Trophoblast cell (in vitro differentiated cells and primary cell): ENCODE data around the gene SBSN.

ENCODE experiments used
- DNase-seq, 2 donors: peaks; one replicate each; pipeline ENCODE4 v3.0.0-alpha.2; 2016
- H2AFZ ChIP-seq: 2 replicates; pipeline ENCODE4 v1.6.1; 2013; ENCODE audit warnings: low read length, moderate library complexity, mild to moderate bottlenecking; ENCODE audit not compliant: insufficient read depth, poor library complexity
- H2AK5ac ChIP-seq: 2 replicates; pipeline ENCODE4 v1.6.1; 2013; ENCODE audit warnings: mild to moderate bottlenecking, low read length
- H2BK120ac ChIP-seq: 2 replicates; pipeline ENCODE4 v1.6.1; 2013; ENCODE audit warnings: low read length, mild to moderate bottlenecking, moderate library complexity; ENCODE audit not compliant: insufficient read depth, poor library complexity
- H2BK12ac ChIP-seq: 2 replicates; pipeline ENCODE4 v1.6.1; 2013; ENCODE audit warnings: mild to moderate bottlenecking, low read length, moderate library complexity
- H2BK5ac ChIP-seq: 2 replicates; pipeline ENCODE4 v1.6.1; 2013; ENCODE audit warnings: low read length, low read depth, moderate library complexity, mild to moderate bottlenecking; ENCODE audit not compliant: poor library complexity
- H3K14ac ChIP-seq: 2 replicates; pipeline ENCODE4 v1.6.1; 2013; ENCODE audit warnings: mild to moderate bottlenecking, low read length
- H3K18ac ChIP-seq: 2 replicates; pipeline ENCODE4 v1.6.1; 2013; ENCODE audit warnings: mild to moderate bottlenecking, low read length
- H3K23ac ChIP-seq: 2 replicates; pipeline ENCODE4 v1.6.1; 2013; ENCODE audit warnings: low read length
- H3K27ac ChIP-seq: 2 replicates; pipeline ENCODE4 v1.5.1; 2013; ENCODE audit warnings: low read depth, mild to moderate bottlenecking, inconsistent platforms, low read length, moderate library complexity
- H3K27me3 ChIP-seq: 2 replicates; pipeline ENCODE4 v1.6.1; 2013; ENCODE audit warnings: inconsistent platforms, mild to moderate bottlenecking, low read length, moderate library complexity; ENCODE audit not compliant: insufficient read depth
- H3K36me3 ChIP-seq, 2 experiments: 1 replicate in 1 of 2; 2 replicates in 1 of 2; pipeline ENCODE4 v1.6.1; 2013; ENCODE audit warnings: low read length in 2 of 2, mild to moderate bottlenecking in 2 of 2, moderate library complexity in 1 of 2; ENCODE audit not compliant: insufficient read depth in 2 of 2, control insufficient read depth in 1 of 2
- H3K4ac ChIP-seq: 2 replicates; pipeline ENCODE4 v1.6.1; 2013; ENCODE audit warnings: low read depth, mild to moderate bottlenecking, low read length, moderate library complexity
- H3K4me1 ChIP-seq, 2 experiments: 1 replicate in 1 of 2; 2 replicates in 1 of 2; pipeline ENCODE4 v1.6.1; 2013; ENCODE audit warnings: low read length in 2 of 2, mild to moderate bottlenecking in 2 of 2, moderate library complexity in 1 of 2; ENCODE audit not compliant: insufficient read depth in 2 of 2, control insufficient read depth in 1 of 2
- H3K4me2 ChIP-seq: 2 replicates; pipeline ENCODE4 v1.6.1; 2013; ENCODE audit warnings: inconsistent platforms, mild to moderate bottlenecking, low read length, moderate library complexity
- H3K4me3 ChIP-seq: 2 replicates; pipeline ENCODE4 v1.5.1; 2013; ENCODE audit warnings: mild to moderate bottlenecking, low read depth, low read length, inconsistent platforms
- H3K79me1 ChIP-seq: one replicate; pipeline ENCODE4 v1.6.1; 2013; ENCODE audit warnings: low read length
- H3K79me2 ChIP-seq: 2 replicates; pipeline ENCODE4 v1.6.1; 2013; ENCODE audit warnings: low read length, mild to moderate bottlenecking; ENCODE audit not compliant: control insufficient read depth, insufficient read depth, poor library complexity
- H3K9ac ChIP-seq: 2 replicates; pipeline ENCODE4 v1.6.1; 2013; ENCODE audit warnings: mild to moderate bottlenecking, low read length
- H3K9me3 ChIP-seq: 2 replicates; pipeline ENCODE4 v1.6.1; 2013; ENCODE audit warnings: low read depth, mild to moderate bottlenecking, control low read depth, inconsistent platforms, low read length; ENCODE audit not compliant: insufficient read depth
- H4K12ac ChIP-seq: 2 replicates; pipeline ENCODE4 v1.6.1; 2013; ENCODE audit warnings: low read depth, mild to moderate bottlenecking, low read length, moderate library complexity
- H4K8ac ChIP-seq: 2 replicates; pipeline ENCODE4 v1.6.1; 2013; ENCODE audit warnings: low read depth, mild to moderate bottlenecking, low read length, moderate library complexity
- H4K91ac ChIP-seq: one replicate; pipeline ENCODE4 v1.6.1; 2013; ENCODE audit warnings: low read depth, mild to moderate bottlenecking, low read length, moderate library complexity
- WGBS: extraction: QIAGEN DNeasy Blood & Tissue Kit; methylation state at CpG from one replicate; pipeline ENCODE4 v1.1.7; 2013; ENCODE audit warnings: missing lambda C conversion rate; ENCODE audit not compliant: insufficient read length, insufficient coverage; ENCODE audit errors: extremely low coverage; 5-methylcytosine and 5-hydroxymethylcytosine counted together

SBSN gene

GRCh38 chr19:35556025-35556590, 28.0 kb upstream of the SBSN start:
- Histone ChIP-seq H3K14ac (no peak overlapping the region), H3K23ac (no peak overlapping the region), H4K91ac (no peak overlapping the region), H4K12ac (no peak overlapping the region), H2BK5ac (no peak overlapping the region), H3K4me3 (no peak overlapping the region), H2BK120ac (no peak overlapping the region), H3K27ac (no peak overlapping the region), H3K9ac (no peak overlapping the region), H2BK12ac (no peak overlapping the region), H3K4ac (no peak overlapping the region), H4K8ac (no peak overlapping the region), H3K4me2 (no peak overlapping the region), H3K9me3 (peaks cover 10% of the 10 kb centered on the region), H2AFZ (no peak overlapping the region), H3K36me3 (no peaks in the 10 kb centered on the region), H3K27me3 (peaks cover 13% of the 10 kb centered on the region), H3K79me2 (no peaks in the 10 kb centered on the region), H3K4me1 (peaks cover 2 to 3% of the 10 kb centered on the region in 2 experiments), H2AK5ac (no peak overlapping the region), H3K18ac (no peak overlapping the region), H3K79me1 (no peaks in the 10 kb centered on the region)
- no peak for DNase-seq
- 100% methylated on average over 2 of the region's 9 CpGs for WGBS

- no peak overlapping the region for H4K12ac ChIP-seq
- no peak overlapping the region for H3K18ac ChIP-seq
- no peak overlapping the region for H3K4ac ChIP-seq
- no peak overlapping the region for H2AFZ ChIP-seq
- no peak overlapping the region for H4K8ac ChIP-seq
- no peak overlapping the region for H3K4me2 ChIP-seq
- no peaks in the 10 kb centered on the region for H3K79me1 ChIP-seq
- no peak overlapping the region for H3K14ac ChIP-seq
- peaks cover 2 to 3% of the 10 kb centered on the region in 2 experiments for H3K4me1 ChIP-seq
- peaks cover 13% of the 10 kb centered on the region for H3K27me3 ChIP-seq
- H2BK5ac ChIP-seq: no peak overlapping the region
- H3K9me3 ChIP-seq: peaks cover 10% of the 10 kb centered on the region
- WGBS: no CpG with 5 or more reads among the region's 30 CpGs
- no peaks in the 10 kb centered on the region for H3K79me2 ChIP-seq
- no peak overlapping the region for H2BK120ac ChIP-seq
- H2AK5ac ChIP-seq: no peak overlapping the region
- H3K9ac ChIP-seq: no peak overlapping the region
- H2BK12ac ChIP-seq: no peak overlapping the region
- no peak overlapping the region for H3K4me3 ChIP-seq
- DNase-seq: peak in 1 of 2 donors; percentile 8
- no peak overlapping the region for H3K23ac ChIP-seq
- H3K36me3 ChIP-seq: peaks cover 2 to 4% of the 10 kb centered on the region in 2 experiments
- no peak overlapping the region for H4K91ac ChIP-seq
- H3K27ac ChIP-seq: no peak overlapping the region
These were observed 27.3 kb upstream of the SBSN start for GRCh38 chr19:35555301-35556005.

GRCh38 chr19:35554076-35554475, 26.0 kb upstream of the SBSN start:
- WGBS: no CpG with 5 or more reads among the region's 5 CpGs
- no peak overlapping the region for H3K9ac ChIP-seq
- H4K8ac ChIP-seq: no peak overlapping the region
- H3K23ac ChIP-seq: no peak overlapping the region
- no peak overlapping the region for H2AFZ ChIP-seq
- H3K9me3 ChIP-seq: peaks cover 10% of the 10 kb centered on the region
- no peak overlapping the region for H3K4me3 ChIP-seq
- no peak overlapping the region for H4K12ac ChIP-seq
- no peak overlapping the region for H2BK120ac ChIP-seq
- peaks cover 4 to 6% of the 10 kb centered on the region in 2 experiments for H3K36me3 ChIP-seq
- H2AK5ac ChIP-seq: no peak overlapping the region
- H3K4ac ChIP-seq: no peak overlapping the region
- no peak overlapping the region for H3K18ac ChIP-seq
- no peak for DNase-seq
- no peak overlapping the region for H2BK5ac ChIP-seq
- H4K91ac ChIP-seq: no peak overlapping the region
- no peaks in the 10 kb centered on the region for H3K79me2 ChIP-seq
- H3K4me1 ChIP-seq: peaks cover 2 to 3% of the 10 kb centered on the region in 2 experiments
- no peak overlapping the region for H3K27ac ChIP-seq
- H2BK12ac ChIP-seq: no peak overlapping the region
- H3K27me3 ChIP-seq: peaks cover 13% of the 10 kb centered on the region
- H3K79me1 ChIP-seq: no peaks in the 10 kb centered on the region
- no peak overlapping the region for H3K14ac ChIP-seq
- no peak overlapping the region for H3K4me2 ChIP-seq

GRCh38 chr19:35553385-35554000, 25.4 kb upstream of the SBSN start:
- no peaks in the 10 kb centered on the region for H3K79me2 ChIP-seq
- H3K27ac ChIP-seq: no peak overlapping the region
- H3K14ac ChIP-seq: no peak overlapping the region
- H4K91ac ChIP-seq: no peak overlapping the region
- no peak overlapping the region for H2BK120ac ChIP-seq
- no peak overlapping the region for H3K4me3 ChIP-seq
- no peak overlapping the region for H2AK5ac ChIP-seq
- peaks cover 4 to 6% of the 10 kb centered on the region in 2 experiments for H3K36me3 ChIP-seq
- H3K79me1 ChIP-seq: no peaks in the 10 kb centered on the region
- H3K4me2 ChIP-seq: no peak overlapping the region
- no peak overlapping the region for H3K4ac ChIP-seq
- no peak overlapping the region for H3K9ac ChIP-seq
- H4K8ac ChIP-seq: no peak overlapping the region
- no peak overlapping the region for H2AFZ ChIP-seq
- peaks cover 7% of the 10 kb centered on the region for H3K27me3 ChIP-seq
- no peak for DNase-seq
- peaks cover 7% of the 10 kb centered on the region for H3K9me3 ChIP-seq
- no CpG with 5 or more reads among the region's 14 CpGs for WGBS
- peaks cover 2 to 3% of the 10 kb centered on the region in 2 experiments for H3K4me1 ChIP-seq
- peak overlapping the region; percentile 5 for H3K23ac ChIP-seq
- H2BK12ac ChIP-seq: no peak overlapping the region
- no peak overlapping the region for H4K12ac ChIP-seq
- H2BK5ac ChIP-seq: no peak overlapping the region
- no peak overlapping the region for H3K18ac ChIP-seq
